Endometrial microvascular endothelial cells (primary cell): Measurements from ENCODE around the gene C1orf167. TPM values are rescaled to one million over a fixed set of nuclear protein-coding genes. Genes with fewer than 3 reads are reported as not detected.

Experiments used
- total RNA-seq: library from RNA; depleted of rRNA; stranded (reverse); fragments of >200 nt; gene quantifications from one replicate; pipeline ENCODE4 v1.2.3, GENCODE V29; 2015; ENCODE audit errors: inconsistent ontology term

C1orf167 gene
- total RNA-seq, 1 donor from 2014 or later = not detected

Other genes with a start within 250 kb of the C1orf167 start
- not detected for gene FBXO2, start 107.8 kb upstream of the C1orf167 start, total RNA-seq
- gene FBXO44, start 107.3 kb upstream of the C1orf167 start, total RNA-seq = 8.5 TPM
- 3.8 TPM for gene FBXO6, start 98.0 kb upstream of the C1orf167 start, total RNA-seq
- gene MAD2L2, start 81.0 kb upstream of the C1orf167 start, total RNA-seq = 43.9 TPM
- gene DRAXIN, start 70.5 kb upstream of the C1orf167 start, total RNA-seq = not detected
- 79.3 TPM for gene AGTRAP, start 26.1 kb upstream of the C1orf167 start, total RNA-seq
- gene MTHFR, start 43.8 kb downstream of the C1orf167 start, total RNA-seq = 19.0 TPM
- 4.5 TPM for gene CLCN6, start 44.0 kb downstream of the C1orf167 start, total RNA-seq
- gene NPPA, start 85.6 kb downstream of the C1orf167 start, total RNA-seq = not detected
- gene NPPB, start 96.8 kb downstream of the C1orf167 start, total RNA-seq = not detected
- gene KIAA2013, start 164.2 kb downstream of the C1orf167 start, total RNA-seq = 113 TPM
- gene PLOD1, start 172.5 kb downstream of the C1orf167 start, total RNA-seq = 394 TPM
- gene MFN2, start 218.3 kb downstream of the C1orf167 start, total RNA-seq = 142 TPM